Cardiac septum (tissue), 1 donor: Measurements from ENCODE around the gene NEK5. TPM values are rescaled to one million over a fixed set of nuclear protein-coding genes. Genes with fewer than 3 reads are reported as not detected.

Experiments
- DNase-seq: peaks from one replicate; pipeline ENCODE4 v3.0.0-alpha.2; 2020; ENCODE audit warnings: low spot score
- intact Hi-C: fragments of 100-400 bp; cut with DNase I; formaldehyde crosslinking; loops from one replicate; pipeline ENCODE4 v1.14.0; 2022
- total RNA-seq: library from RNA; stranded (reverse); fragmentation: NEBNext Ultra II Directional; extraction: Animal tissue kit (Norgen Biotek cat#: 25700); gene quantifications from one replicate; pipeline ENCODE4 v1.2.1, GENCODE V29; 2021
- donor health status: DM: no; HTN: no; CAD: no.

NEK5 gene
- total RNA-seq, 1 donor from 2014 or later = 0.67 TPM

- intact Hi-C loops = loop anchor here (10.0 kb wide), 1 partner anchor 184 kb away; no protein-coding TSS in a partner anchor
- DNase-seq = no peak
These were observed 130.0 kb downstream of the NEK5 start for GRCh38 chr13:51998723-51999509.

GRCh38 chr13:51997641-51998330 is 131.1 kb downstream of the NEK5 start:
- intact Hi-C loops = loop anchor here (10.0 kb wide), 1 partner anchor 183 kb away; no protein-coding TSS in a partner anchor
- DNase-seq = no peak

GRCh38 chr13:51997186-51997585 is 131.7 kb downstream of the NEK5 start:
- DNase-seq = no peak
- intact Hi-C loops = loop anchor here (10.0 kb wide), 1 partner anchor 182 kb away; no protein-coding TSS in a partner anchor

GRCh38 chr13:51996641-51997040 is 132.2 kb downstream of the NEK5 start:
- no peak for DNase-seq
- intact Hi-C loops = loop anchor here (10.0 kb wide), 1 partner anchor 182 kb away; no protein-coding TSS in a partner anchor

- no peak for DNase-seq
- intact Hi-C loops = loop anchor here (10.0 kb wide), 1 partner anchor 181 kb away; no protein-coding TSS in a partner anchor
These were observed 133.0 kb downstream of the NEK5 start for GRCh38 chr13:51995677-51996551.

- intact Hi-C loops = loop anchor here (10.0 kb wide), 1 partner anchor 179 kb away; no protein-coding TSS in a partner anchor
- no peak for DNase-seq
These were observed 135.2 kb downstream of the NEK5 start for GRCh38 chr13:51993713-51994112.

GRCh38 chr13:51988988-51989618 is 139.8 kb downstream of the NEK5 start:
- intact Hi-C loops = no loop called here
- DNase-seq = no peak

Other genes starting within 250 kb of the NEK5 start
- 10.8 TPM for gene ATP7B, start 117.6 kb downstream of the NEK5 start, total RNA-seq
- gene ALG11, start 116.7 kb downstream of the NEK5 start, total RNA-seq = 23.6 TPM
- gene UTP14C, start 104.4 kb downstream of the NEK5 start, total RNA-seq = 13.9 TPM
- 7.5 TPM for gene NEK3, start 30.5 kb upstream of the NEK5 start, total RNA-seq